Heart right ventricle (tissue), 16 donors: ENCODE results near the gene PLA2G4E. TPM values are rescaled to one million over a fixed set of nuclear protein-coding genes. Genes with fewer than 3 reads are reported as not detected.
A peak's percentile ranks its signal among the peaks of the same experiment; 100 is the strongest.

ENCODE experiments used
- ATAC-seq, 8 donors: fragments of 200-7000 bp; cut with Tn5 transposase; one replicate each; pipeline ENCODE4 v1.9.1; 2020; ENCODE audit warnings: mild to moderate bottlenecking in 8 of 8, moderate library complexity in 8 of 8, moderate number of reproducible peaks in 1 of 8
- DNase-seq, 2 donors: peaks; one replicate each; pipeline ENCODE4 v3.0.0-alpha.2; 2020
- H3K27ac ChIP-seq, 10 donors: fragments of 200-600 bp; sonication (generic) in 2 of 10; one replicate each; pipeline versions ENCODE4 v1.5.0 to v1.8.0; 2020 to 2022; ENCODE audit warnings: mild to moderate bottlenecking in 3 of 10
- H3K27me3 ChIP-seq, 7 donors: fragments of 200-600 bp; one replicate each; pipeline ENCODE4 v1.8.0; 2021 to 2022; ENCODE audit warnings: mild to moderate bottlenecking in 2 of 7
- H3K36me3 ChIP-seq, 9 donors: fragments of 200-600 bp; sonication (generic) in 1 of 9; one replicate each; pipeline versions ENCODE4 v1.5.0 to v1.8.0; 2020 to 2022; ENCODE audit warnings: mild to moderate bottlenecking in 2 of 9
- H3K4me1 ChIP-seq, 9 donors: fragments of 200-600 bp; sonication (generic) in 1 of 9; one replicate each; pipeline versions ENCODE4 v1.5.0 to v1.8.0; 2020 to 2022; ENCODE audit warnings: mild to moderate bottlenecking in 4 of 9
- H3K4me3 ChIP-seq, 10 donors: fragments of 200-600 bp; sonication (generic) in 2 of 10; one replicate each; pipeline versions ENCODE4 v1.5.0 to v1.8.0; 2020 to 2022; ENCODE audit warnings: mild to moderate bottlenecking in 7 of 10, moderate library complexity in 2 of 10
- H3K9me3 ChIP-seq, 11 donors: fragments of 200-600 bp in 10 of 11; sonication (generic) in 2 of 11; one replicate each; pipeline versions ENCODE4 v1.5.0 to v1.8.0; 2013 to 2022; ENCODE audit warnings: mild to moderate bottlenecking in 2 of 11, control low read depth in 1 of 11, moderate library complexity in 1 of 11
- WGBS, 2 donors: extraction: QIAGEN DNeasy Blood & Tissue Kit; methylation state at CpG; one replicate each; pipeline ENCODE4 v1.1.7; 2013; ENCODE audit warnings: inconsistent platforms in 1 of 2; 5-methylcytosine and 5-hydroxymethylcytosine counted together
- intact Hi-C, 10 donors: fragments of 100-400 bp; cut with DNase I; formaldehyde crosslinking; loops; one replicate each; pipeline versions ENCODE4 v1.11.1 to v1.14.2; 2022
- polyA plus RNA-seq, 2 donors: library from polyadenylated mRNA; stranded (reverse); fragments of 200-250 nt; gene quantifications; one replicate each; pipeline ENCODE4 v1.2.3, GENCODE V29; 2013
- total RNA-seq, 10 donors: library from RNA; stranded (reverse); fragmentation: NEBNext Ultra II Directional in 3 of 10; extraction: Animal tissue kit (Norgen Biotek cat#: 25700) in 3 of 10; gene quantifications; one replicate each; pipeline versions ENCODE4 v1.2.1 to v1.2.4, GENCODE V29; 2021 to 2023
- TF ChIP-seq, protein P1 (sequence below), 9 donors: fragments of 200-600 bp; sonication (generic) in 2 of 9; IDR thresholded peaks; one replicate each; pipeline versions ENCODE4 v1.5.0 to v1.8.0; 2021 to 2022; ENCODE audit warnings: antibody characterized with exemption in 9 of 9, mild to moderate bottlenecking in 5 of 9, moderate library complexity in 1 of 9
- donor health status: Arrhythmogenic right ventricular cardiomyopathy.
- donor health status: ischemic (EF 13 %, LVEDD 7.1; RV severe dilation, severe dysfunction).
- donor health status: healthy with polysubstance abuse.
- donor health status: DM: no; HTN: yes; CAD: no.
- donor health status: DM: no; HTN: no; CAD: no.
- donor health status: ischemic (EF 25% LVEDD 6.9; RV normal size, moderate dysfunction).
- donor health status: ischemic (EF 25% LVEDD 5.7; RV mildly dilated, moderate dysfunction).
- donor health status: healthy.
- donor health status: DM: yes; HTN: yes; CAD: no.
- donor health status: Ischemic cardiomyopathy.
- donor health status: ischemic (EF 35%, LVEDD 5.7; RV mildly dilated, moderate dysfunction).
- donor health status: nonischemic (EF 11% LVEDD 7.7; RV severe dilation, severe dysfunction).
- donor health status: DM: yes; HTN: yes; CAD: no.
- donor health status: PGD.
- donor health status: ischemic (EF 29% LVEDD 5.4; RV normal size, mild dysfunction).
- donor health status: nonischemic (EF 23%, LVEDD 6.1; RV moderate dilation, normal function).

PLA2G4E gene
- total and polyA plus RNA-seq, 12 donors, result 0.05 to 0.79 (median 0.07) TPM; not detected in 7

DNA sequence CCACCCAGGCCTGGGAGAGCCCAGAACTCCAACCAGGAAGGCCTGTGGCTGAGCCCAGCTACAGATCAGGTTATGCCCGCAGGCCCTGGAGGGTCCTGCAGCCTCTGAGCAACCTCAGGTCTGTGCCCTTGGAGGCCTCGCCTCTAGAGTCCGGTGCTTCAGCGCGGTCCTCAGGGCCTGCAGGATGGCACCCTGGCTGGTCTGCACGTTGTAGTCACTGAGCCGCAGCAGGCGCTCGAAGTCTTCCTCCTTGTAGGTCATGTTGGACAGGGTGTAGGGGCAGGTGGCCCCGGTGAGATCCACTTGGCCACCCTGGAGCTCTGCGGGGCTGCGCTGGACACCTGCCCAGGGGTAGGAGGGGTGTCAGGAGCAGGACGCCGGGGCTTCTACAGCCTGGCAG lies 47.8 kb upstream of the PLA2G4E start:
- no peak overlapping the region for H3K27ac ChIP-seq
- TF ChIP-seq, protein P1, sequence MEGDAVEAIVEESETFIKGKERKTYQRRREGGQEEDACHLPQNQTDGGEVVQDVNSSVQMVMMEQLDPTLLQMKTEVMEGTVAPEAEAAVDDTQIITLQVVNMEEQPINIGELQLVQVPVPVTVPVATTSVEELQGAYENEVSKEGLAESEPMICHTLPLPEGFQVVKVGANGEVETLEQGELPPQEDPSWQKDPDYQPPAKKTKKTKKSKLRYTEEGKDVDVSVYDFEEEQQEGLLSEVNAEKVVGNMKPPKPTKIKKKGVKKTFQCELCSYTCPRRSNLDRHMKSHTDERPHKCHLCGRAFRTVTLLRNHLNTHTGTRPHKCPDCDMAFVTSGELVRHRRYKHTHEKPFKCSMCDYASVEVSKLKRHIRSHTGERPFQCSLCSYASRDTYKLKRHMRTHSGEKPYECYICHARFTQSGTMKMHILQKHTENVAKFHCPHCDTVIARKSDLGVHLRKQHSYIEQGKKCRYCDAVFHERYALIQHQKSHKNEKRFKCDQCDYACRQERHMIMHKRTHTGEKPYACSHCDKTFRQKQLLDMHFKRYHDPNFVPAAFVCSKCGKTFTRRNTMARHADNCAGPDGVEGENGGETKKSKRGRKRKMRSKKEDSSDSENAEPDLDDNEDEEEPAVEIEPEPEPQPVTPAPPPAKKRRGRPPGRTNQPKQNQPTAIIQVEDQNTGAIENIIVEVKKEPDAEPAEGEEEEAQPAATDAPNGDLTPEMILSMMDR (IDR thresholded peaks at IDR 0.05), result no peak
- ATAC-seq, result no peak
- no peak overlapping the region for H3K4me3 ChIP-seq
- H3K36me3 ChIP-seq, result no peaks in the 10 kb centered on the region
- DNase-seq, result no peak
- H3K27me3 ChIP-seq, result peaks cover 0 to 4% (median 0%) of the 10 kb centered on the region in 7 donors
- intact Hi-C loops, result loop anchor here in 5 of 10 donors (5.0 to 10.0 kb wide), 3 partner anchors 64 to 69 kb away; no protein-coding TSS in a partner anchor
- 93 to 97% methylated on average over 14 of the region's 14 CpGs for WGBS, 2 donors
- H3K4me1 ChIP-seq, result peaks cover 0 to 11% (median 0%) of the 10 kb centered on the region in 9 donors
- peaks cover 0 to 4% (median 0%) of the 10 kb centered on the region in 11 donors for H3K9me3 ChIP-seq

DNA sequence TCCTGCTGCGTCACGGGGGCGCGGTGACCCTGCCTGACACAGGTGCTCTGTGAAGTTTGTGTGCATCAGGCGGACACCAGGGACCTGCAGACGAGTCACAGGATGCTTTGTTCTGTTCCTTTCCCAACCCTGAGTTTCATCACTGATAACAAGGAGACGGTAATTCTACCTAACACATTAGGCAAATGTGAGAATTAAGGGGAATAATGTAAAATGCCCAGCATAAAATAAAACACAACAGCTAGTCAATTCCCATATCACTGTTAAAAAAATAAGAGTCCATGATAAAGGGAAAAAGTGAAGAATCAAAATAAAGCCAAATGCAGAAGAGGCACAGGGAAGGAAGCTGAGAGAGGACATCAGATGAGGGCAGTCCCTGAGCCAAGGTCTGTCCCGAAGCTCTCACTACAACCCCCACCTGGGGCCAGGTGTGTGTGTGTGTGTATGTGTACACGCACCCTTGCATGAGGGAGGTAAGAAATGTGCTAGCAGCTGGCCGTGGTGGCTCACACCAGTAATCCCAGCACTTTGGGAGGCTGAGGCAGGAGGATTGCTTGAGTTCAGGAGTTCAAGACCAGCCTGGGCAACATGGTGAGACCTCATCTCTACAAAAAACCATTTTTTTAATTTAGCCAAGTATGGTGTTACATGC lies 46.0 kb upstream of the PLA2G4E start:
- peaks cover 0 to 4% (median 0%) of the 10 kb centered on the region in 11 donors for H3K9me3 ChIP-seq
- ATAC-seq (no peak), DNase-seq (no peak)
- H3K4me1 ChIP-seq, result peaks cover 0 to 11% (median 0%) of the 10 kb centered on the region in 9 donors
- H3K4me3 ChIP-seq, result no peak overlapping the region
- WGBS, 2 donors, result 38 to 46% methylated on average over 10 of the region's 10 CpGs
- TF ChIP-seq, protein P1 (IDR thresholded peaks at IDR 0.05), result peak in 1 of 9 donors; percentile 27
- no peaks in the 10 kb centered on the region for H3K36me3 ChIP-seq
- no peak overlapping the region for H3K27ac ChIP-seq
- intact Hi-C loops, result loop anchor here in 9 of 10 donors (1.0 to 10.0 kb wide), 7 partner anchors 65 to 72 kb away; no protein-coding TSS in a partner anchor
- no peaks in the 10 kb centered on the region for H3K27me3 ChIP-seq

DNA sequence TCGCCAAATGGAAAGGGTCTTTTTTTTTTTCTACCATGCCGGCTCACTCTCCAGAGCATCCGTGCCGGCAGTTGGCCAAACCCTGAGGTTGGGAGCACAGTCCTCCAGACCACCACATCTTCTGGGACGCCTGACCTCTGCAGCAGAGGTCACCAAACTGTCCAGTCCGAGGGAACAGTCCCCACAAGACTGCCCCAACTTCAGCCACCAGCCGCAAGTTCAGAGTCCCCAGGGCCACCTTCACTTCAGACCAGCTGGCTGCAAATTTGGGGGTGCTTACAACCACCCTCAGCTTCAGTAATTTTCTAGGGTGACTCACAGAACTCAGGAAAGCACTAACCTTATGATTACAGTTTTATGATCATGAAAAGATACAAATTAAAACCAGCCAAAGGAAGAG lies 44.6 kb upstream of the PLA2G4E start:
- no peaks in the 10 kb centered on the region for H3K27me3 ChIP-seq
- WGBS, 2 donors, result 46 to 47% methylated on average over 7 of the region's 7 CpGs
- no peak overlapping the region for H3K4me3 ChIP-seq
- intact Hi-C loops, result loop anchor here in 5 of 10 donors (5.0 to 10.0 kb wide), 3 partner anchors 67 to 72 kb away; no protein-coding TSS in a partner anchor
- no peaks in the 10 kb centered on the region for H3K36me3 ChIP-seq
- no peak for ATAC-seq
- TF ChIP-seq, protein P1 (IDR thresholded peaks at IDR 0.05), result no peak
- peaks cover 0 to 4% (median 0%) of the 10 kb centered on the region in 11 donors for H3K9me3 ChIP-seq
- peaks cover 0 to 11% (median 0%) of the 10 kb centered on the region in 9 donors for H3K4me1 ChIP-seq
- no peak for DNase-seq
- no peak overlapping the region for H3K27ac ChIP-seq

DNA sequence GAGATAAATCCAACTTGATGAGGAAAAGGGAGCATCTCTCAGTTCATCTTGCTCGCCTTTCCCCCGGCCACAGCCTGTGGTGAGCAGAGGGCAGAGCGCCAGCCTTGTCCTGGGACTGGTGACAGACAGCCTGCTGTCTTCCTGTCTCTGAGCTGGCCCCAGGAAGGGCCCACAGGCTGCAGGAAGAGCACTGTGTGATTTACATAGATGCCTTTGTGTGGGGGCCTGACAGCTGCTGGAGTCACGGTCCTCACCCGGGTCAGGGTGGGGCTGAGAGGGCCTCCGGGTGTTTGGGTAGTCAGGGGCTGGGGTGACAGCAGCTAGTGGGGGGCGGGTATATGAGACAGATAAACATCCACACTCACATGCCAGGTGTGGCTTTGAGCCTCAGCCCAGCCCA lies 44.2 kb upstream of the PLA2G4E start:
- 39 to 40% methylated on average over 7 of the region's 7 CpGs for WGBS, 2 donors
- Histone ChIP-seq H3K36me3 (no peaks in the 10 kb centered on the region), H3K27me3 (no peaks in the 10 kb centered on the region), H3K4me3 (no peak overlapping the region), H3K27ac (no peak overlapping the region), H3K4me1 (peaks cover 0 to 11% (median 0%) of the 10 kb centered on the region in 9 donors), H3K9me3 (peaks cover 0 to 4% (median 0%) of the 10 kb centered on the region in 11 donors)
- ATAC-seq (peak in 5 of 8 donors; percentile 32 to 59 (median 37)), DNase-seq (peak in 1 of 2 donors; percentile 34)
- TF ChIP-seq, protein P1 (IDR thresholded peaks at IDR 0.05), result no peak
- intact Hi-C loops, result loop anchor here in 5 of 10 donors (5.0 to 10.0 kb wide), 3 partner anchors 67 to 72 kb away; no protein-coding TSS in a partner anchor
